IMR-90 (cell line): ENCODE results near the gene EYS.

Source experiments
- BHLHE40 ChIP-seq: fragments of 150-350 bp; IDR thresholded peaks from 2 replicates; pipeline ENCODE4 v1.6.1; 2016; ENCODE audit warnings: mild to moderate bottlenecking, low read depth, low read length
- CEBPB ChIP-seq: IDR thresholded peaks from 2 replicates; pipeline ENCODE4 v1.6.1; 2012; ENCODE audit warnings: low read depth, low read length, improper control_type of control experiment
- MAFK ChIP-seq: IDR thresholded peaks from 2 replicates; pipeline ENCODE4 v1.6.1; 2012; ENCODE audit warnings: low read depth, low read length, improper control_type of control experiment
- MAZ ChIP-seq: IDR thresholded peaks from 2 replicates; pipeline ENCODE4 v1.6.1; 2012; ENCODE audit warnings: low read depth, mild to moderate bottlenecking, low read length, improper control_type of control experiment, moderate library complexity, borderline replicate concordance
- MXI1 ChIP-seq: IDR thresholded peaks from 2 replicates; pipeline ENCODE4 v1.6.1; 2012; ENCODE audit warnings: low read depth, mild to moderate bottlenecking, low read length, moderate library complexity, borderline replicate concordance
- NFE2L2 ChIP-seq: fragments of 150-350 bp; IDR thresholded peaks from 2 replicates; pipeline ENCODE4 v1.6.1; 2016; ENCODE audit warnings: low read depth, mild to moderate bottlenecking, low read length
- POLR2A ChIP-seq: IDR thresholded peaks from 2 replicates; pipeline ENCODE4 v1.6.1; 2012; ENCODE audit warnings: mild to moderate bottlenecking, low read depth, low read length
- RAD21 ChIP-seq: IDR thresholded peaks from 2 replicates; pipeline ENCODE4 v1.6.1; 2012; ENCODE audit warnings: low read length, improper control_type of control experiment
- RCOR1 ChIP-seq: IDR thresholded peaks from 2 replicates; pipeline ENCODE4 v1.6.1; 2012; ENCODE audit warnings: mild to moderate bottlenecking, low read length, improper control_type of control experiment; ENCODE audit not compliant: insufficient replicate concordance
- RFX5 ChIP-seq: IDR thresholded peaks from 2 replicates; pipeline ENCODE4 v1.8.0; 2012; ENCODE audit warnings: low read depth, mild to moderate bottlenecking, low read length, moderate library complexity
- SMC3 ChIP-seq: fragments of 150-350 bp; IDR thresholded peaks from 2 replicates; pipeline ENCODE4 v1.6.1; 2016; ENCODE audit warnings: low read depth, mild to moderate bottlenecking, antibody characterized with exemption, low read length, moderate library complexity
- TF ChIP-seq, protein P1 (sequence below): conservative IDR thresholded peaks from 2 replicates; pipeline ENCODE4 v1.5.1; 2012; ENCODE audit warnings: mild to moderate bottlenecking, low read depth, low read length, improper control_type of control experiment

DNA sequence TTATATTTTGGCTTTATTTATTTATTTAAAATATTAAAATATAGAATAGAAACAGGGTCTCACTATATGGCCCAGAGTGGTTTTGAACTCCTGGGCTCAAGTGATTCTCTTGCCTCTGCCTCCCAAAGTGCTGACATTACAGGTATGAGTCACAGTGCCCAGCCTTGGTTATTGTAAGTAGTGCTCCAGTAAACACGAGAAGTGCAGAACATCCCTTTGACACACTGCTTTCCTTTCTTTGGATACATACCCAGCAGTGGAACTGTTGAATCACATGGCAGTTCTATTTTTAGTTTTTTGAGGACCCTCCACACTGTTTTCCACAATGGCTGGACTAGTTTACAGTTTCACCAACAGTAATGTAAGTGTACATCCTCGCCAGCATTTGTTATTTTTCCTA is 1867.5 kb downstream of the EYS start:
- TF ChIP-seq, protein P1, sequence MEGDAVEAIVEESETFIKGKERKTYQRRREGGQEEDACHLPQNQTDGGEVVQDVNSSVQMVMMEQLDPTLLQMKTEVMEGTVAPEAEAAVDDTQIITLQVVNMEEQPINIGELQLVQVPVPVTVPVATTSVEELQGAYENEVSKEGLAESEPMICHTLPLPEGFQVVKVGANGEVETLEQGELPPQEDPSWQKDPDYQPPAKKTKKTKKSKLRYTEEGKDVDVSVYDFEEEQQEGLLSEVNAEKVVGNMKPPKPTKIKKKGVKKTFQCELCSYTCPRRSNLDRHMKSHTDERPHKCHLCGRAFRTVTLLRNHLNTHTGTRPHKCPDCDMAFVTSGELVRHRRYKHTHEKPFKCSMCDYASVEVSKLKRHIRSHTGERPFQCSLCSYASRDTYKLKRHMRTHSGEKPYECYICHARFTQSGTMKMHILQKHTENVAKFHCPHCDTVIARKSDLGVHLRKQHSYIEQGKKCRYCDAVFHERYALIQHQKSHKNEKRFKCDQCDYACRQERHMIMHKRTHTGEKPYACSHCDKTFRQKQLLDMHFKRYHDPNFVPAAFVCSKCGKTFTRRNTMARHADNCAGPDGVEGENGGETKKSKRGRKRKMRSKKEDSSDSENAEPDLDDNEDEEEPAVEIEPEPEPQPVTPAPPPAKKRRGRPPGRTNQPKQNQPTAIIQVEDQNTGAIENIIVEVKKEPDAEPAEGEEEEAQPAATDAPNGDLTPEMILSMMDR: no peak
- no peak for TF ChIP-seq RFX5
- TF ChIP-seq RCOR1: no peak
- TF ChIP-seq RAD21: no peak
- no peak for TF ChIP-seq POLR2A
- TF ChIP-seq BHLHE40: no peak
- no peak for TF ChIP-seq MXI1
- no peak for TF ChIP-seq MAZ
- TF ChIP-seq NFE2L2: no peak
- no peak for TF ChIP-seq CEBPB
- TF ChIP-seq SMC3: no peak
- TF ChIP-seq MAFK: no peak
